Mesenchymal stem cell (in vitro differentiated cells and primary cell): ENCODE measurements around the gene SIMC1.
"Not testable (repeated sequence)": the region's sequence is repeated elsewhere in the genome, so short reads cannot be mapped to it uniquely, and the experiment has no call there.

Experiments
- DNase-seq: peaks from one replicate; pipeline ENCODE4 v3.0.0-alpha.2; 2013
- H2AFZ ChIP-seq: one replicate; pipeline ENCODE4 v1.6.1; 2013; ENCODE audit warnings: low read depth, mild to moderate bottlenecking, control low read depth, inconsistent platforms, low read length, moderate library complexity
- H2AK5ac ChIP-seq: 2 replicates; pipeline ENCODE4 v1.6.1; 2013; ENCODE audit warnings: low read length, moderate library complexity, mild to moderate bottlenecking, inconsistent platforms; ENCODE audit not compliant: severe bottlenecking
- H2BK120ac ChIP-seq: one replicate; pipeline ENCODE4 v1.6.1; 2013; ENCODE audit warnings: low read depth, mild to moderate bottlenecking, inconsistent platforms, low read length, moderate library complexity
- H2BK12ac ChIP-seq, 2 experiments: one replicate each; pipeline ENCODE4 v1.6.1; 2013; ENCODE audit warnings: inconsistent platforms in 2 of 2, low read length in 2 of 2, mild to moderate bottlenecking in 2 of 2, moderate library complexity in 2 of 2, control low read depth in 1 of 2
- H2BK15ac ChIP-seq: one replicate; pipeline ENCODE4 v1.6.1; 2013; ENCODE audit warnings: mild to moderate bottlenecking, low read depth, inconsistent platforms; ENCODE audit not compliant: poor library complexity, severe bottlenecking
- H2BK5ac ChIP-seq: 2 replicates; pipeline ENCODE4 v1.6.1; 2013; ENCODE audit warnings: low read depth, mild to moderate bottlenecking, low read length, control low read depth, inconsistent platforms; ENCODE audit not compliant: poor library complexity, severe bottlenecking
- H3K14ac ChIP-seq, 2 experiments: one replicate each; pipeline ENCODE4 v1.6.1; 2013; ENCODE audit warnings: inconsistent platforms in 2 of 2, low read length in 2 of 2, control low read depth in 1 of 2, mild to moderate bottlenecking in 1 of 2, moderate library complexity in 1 of 2
- H3K18ac ChIP-seq, 2 experiments: one replicate each; pipeline ENCODE4 v1.6.1; 2013; ENCODE audit warnings: inconsistent platforms in 2 of 2, low read length in 2 of 2, control low read depth in 1 of 2, low read depth in 1 of 2, mild to moderate bottlenecking in 1 of 2
- H3K23ac ChIP-seq, 2 experiments: one replicate each; pipeline ENCODE4 v1.6.1; 2013; ENCODE audit warnings: inconsistent platforms in 2 of 2, low read length in 2 of 2, mild to moderate bottlenecking in 2 of 2, moderate library complexity in 2 of 2, control low read depth in 1 of 2
- H3K27ac ChIP-seq: 2 replicates; pipeline ENCODE4 v1.5.1; 2013; ENCODE audit warnings: mild to moderate bottlenecking, moderate library complexity, low read length, control low read depth, inconsistent platforms; ENCODE audit not compliant: poor library complexity, severe bottlenecking
- H3K27me3 ChIP-seq, 2 experiments: 2 replicates each; pipeline versions ENCODE4 v1.6.1 to v1.7.0; 2013; ENCODE audit warnings: low read length in 2 of 2, mild to moderate bottlenecking in 2 of 2, moderate library complexity in 2 of 2, control low read depth in 1 of 2, inconsistent platforms in 1 of 2; ENCODE audit not compliant: control insufficient read depth in 1 of 2, insufficient read depth in 1 of 2
- H3K36me3 ChIP-seq, 2 experiments: 2 replicates each; pipeline versions ENCODE4 v1.6.1 to v1.7.0; 2013; ENCODE audit warnings: low read length in 2 of 2, control low read depth in 1 of 2, inconsistent platforms in 1 of 2, low read depth in 1 of 2, mild to moderate bottlenecking in 1 of 2; ENCODE audit not compliant: insufficient read depth in 2 of 2, control insufficient read depth in 1 of 2
- H3K4ac ChIP-seq, 2 experiments: one replicate each; pipeline ENCODE4 v1.6.1; 2013; ENCODE audit warnings: inconsistent platforms in 2 of 2, low read length in 2 of 2, mild to moderate bottlenecking in 2 of 2, moderate library complexity in 2 of 2, control low read depth in 1 of 2, low read depth in 1 of 2
- H3K4me1 ChIP-seq: 2 replicates; pipeline ENCODE4 v1.6.1; 2013; ENCODE audit warnings: low read depth, low read length, control low read depth; ENCODE audit not compliant: control insufficient read depth, insufficient read depth
- H3K4me2 ChIP-seq: 2 replicates; pipeline ENCODE4 v1.6.1; 2013; ENCODE audit warnings: low read length, mild to moderate bottlenecking, inconsistent platforms; ENCODE audit not compliant: poor library complexity, severe bottlenecking
- H3K4me3 ChIP-seq, 2 experiments: 2 replicates each; pipeline versions ENCODE4 v1.5.1 to v1.7.0; 2013; ENCODE audit warnings: low read length in 2 of 2, mild to moderate bottlenecking in 2 of 2, control low read depth in 1 of 2, low read depth in 1 of 2; ENCODE audit not compliant: insufficient read depth in 1 of 2
- H3K79me1 ChIP-seq: replicated peaks from 2 replicates; pipeline ENCODE4 v1.6.1; 2013; ENCODE audit warnings: mild to moderate bottlenecking, control low read depth, low read length, inconsistent platforms; ENCODE audit not compliant: poor library complexity, severe bottlenecking
- H3K9ac ChIP-seq: 2 replicates; pipeline ENCODE4 v1.7.0; 2013; ENCODE audit warnings: mild to moderate bottlenecking, low read length, moderate library complexity
- H3K9me3 ChIP-seq: 2 replicates; pipeline ENCODE4 v1.7.0; 2013; ENCODE audit warnings: mild to moderate bottlenecking, low read length; ENCODE audit not compliant: control insufficient read depth
- H4K8ac ChIP-seq: one replicate; pipeline ENCODE4 v1.6.1; 2013; ENCODE audit warnings: inconsistent platforms, mild to moderate bottlenecking, low read length, moderate library complexity
- H4K91ac ChIP-seq: one replicate; pipeline ENCODE4 v1.6.1; 2013; ENCODE audit warnings: mild to moderate bottlenecking, low read length, inconsistent platforms
- WGBS: methylation state at CpG from one replicate; pipeline ENCODE4 v1.1.7; 2013; ENCODE audit warnings: mixed read lengths; 5-methylcytosine and 5-hydroxymethylcytosine counted together

SIMC1 gene

DNA sequence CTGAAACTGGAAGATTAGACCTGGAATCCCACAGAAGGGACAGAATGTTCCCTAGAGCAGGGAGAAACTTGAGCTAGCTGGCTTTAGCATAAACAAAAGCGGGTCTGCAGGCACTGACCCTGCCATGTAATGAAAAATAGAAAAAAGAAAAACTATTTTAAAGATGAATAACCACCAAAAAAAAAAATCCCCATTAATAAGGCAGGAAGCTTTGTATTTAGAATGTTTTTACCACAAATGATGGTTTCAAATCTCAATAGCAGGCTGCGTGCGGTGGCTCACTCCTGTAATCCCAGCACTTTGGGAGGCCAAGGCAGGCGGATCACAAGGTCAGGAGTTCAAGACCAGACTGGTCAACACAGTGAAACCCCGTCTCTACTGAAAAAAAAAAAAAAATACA lies 5.0 kb upstream of the SIMC1 start:
- 40% methylated on average over 4 of the region's 5 CpGs for WGBS

DNA sequence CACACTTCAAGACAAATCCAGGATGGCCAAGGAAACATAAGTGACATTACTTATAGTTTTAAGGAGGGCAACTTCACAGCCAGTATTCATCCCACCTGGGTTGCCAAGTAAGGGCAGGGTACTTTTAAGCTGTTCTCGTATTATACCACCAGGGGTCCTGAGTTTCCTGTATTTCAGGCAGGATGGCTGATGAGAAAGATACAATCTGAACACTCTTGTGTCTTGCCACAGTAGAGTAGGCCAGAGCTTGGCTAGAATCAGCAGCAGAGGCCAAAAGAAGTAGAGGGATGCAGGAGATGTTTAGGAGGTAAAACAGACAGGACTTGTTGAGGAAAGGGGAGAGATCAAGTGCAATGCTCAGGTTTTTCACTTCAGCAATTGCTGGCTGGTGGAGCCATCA lies 3.1 kb upstream of the SIMC1 start:
- not testable (repeated sequence) for H3K23ac ChIP-seq, H3K4me1 ChIP-seq, H2AK5ac ChIP-seq, H2AFZ ChIP-seq, H3K4me2 ChIP-seq, H2BK120ac ChIP-seq, H3K36me3 ChIP-seq, H3K18ac ChIP-seq, H3K9ac ChIP-seq, H3K4ac ChIP-seq, H3K4me3 ChIP-seq, H2BK5ac ChIP-seq, H4K91ac ChIP-seq, H3K27me3 ChIP-seq, H2BK12ac ChIP-seq, H3K14ac ChIP-seq, H3K27ac ChIP-seq, H2BK15ac ChIP-seq, H3K9me3 ChIP-seq, H3K79me1 ChIP-seq
- 5% methylated on average over 1 of the region's 1 CpG for WGBS
- peak overlapping the region; percentile 7 for H4K8ac ChIP-seq
- DNase-seq = peak; percentile 58

More for the DNA sequence above, 5.0 kb upstream of the SIMC1 start:
- not testable (repeated sequence) for H3K18ac ChIP-seq, H2AK5ac ChIP-seq, H2BK120ac ChIP-seq, H3K27ac ChIP-seq, H3K23ac ChIP-seq, H2AFZ ChIP-seq, H2BK5ac ChIP-seq, H3K79me1 ChIP-seq, H3K27me3 ChIP-seq, H3K9ac ChIP-seq, H4K8ac ChIP-seq, H3K36me3 ChIP-seq, H3K4me3 ChIP-seq, H2BK12ac ChIP-seq, H4K91ac ChIP-seq, H3K4ac ChIP-seq, H2BK15ac ChIP-seq, H3K9me3 ChIP-seq, H3K4me2 ChIP-seq, H3K14ac ChIP-seq, H3K4me1 ChIP-seq
- DNase-seq = peak; percentile 24

DNA sequence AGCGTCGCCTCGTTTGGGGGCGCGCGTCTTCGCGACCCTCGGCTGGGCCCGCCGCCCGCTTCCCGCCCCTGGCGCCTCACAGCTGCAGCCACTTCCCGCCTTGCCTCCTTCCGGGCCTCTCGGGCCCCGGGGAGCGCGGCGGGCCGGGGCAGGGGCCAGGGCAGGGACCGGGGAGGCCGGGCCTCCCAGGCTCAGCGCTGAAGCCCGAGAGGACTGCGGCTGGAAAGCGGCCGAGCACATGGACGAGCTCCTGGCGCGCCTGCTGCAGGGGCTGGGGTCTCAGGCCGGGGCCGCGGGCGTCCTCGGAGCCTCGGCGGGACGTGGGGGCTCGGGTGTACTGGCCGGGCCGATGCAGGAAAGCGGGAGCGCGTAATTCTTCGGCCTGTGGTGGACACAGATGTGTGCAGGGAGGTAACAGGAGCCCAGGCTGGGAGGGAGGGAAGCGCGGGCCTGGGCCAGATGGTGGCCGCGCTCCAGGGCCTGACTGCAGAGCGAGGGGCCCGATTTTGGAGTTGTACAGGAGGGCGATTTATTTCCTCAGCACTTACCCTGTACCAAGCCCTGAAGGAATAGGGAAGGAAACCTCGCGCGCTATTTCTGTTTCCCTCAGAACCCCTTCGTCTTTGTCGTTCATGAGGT lies 540 bp downstream of the SIMC1 start:
- H2BK15ac ChIP-seq, H4K91ac ChIP-seq: not testable (repeated sequence)
- no CpG with 5 or more reads among the region's 59 CpGs for WGBS

DNA sequence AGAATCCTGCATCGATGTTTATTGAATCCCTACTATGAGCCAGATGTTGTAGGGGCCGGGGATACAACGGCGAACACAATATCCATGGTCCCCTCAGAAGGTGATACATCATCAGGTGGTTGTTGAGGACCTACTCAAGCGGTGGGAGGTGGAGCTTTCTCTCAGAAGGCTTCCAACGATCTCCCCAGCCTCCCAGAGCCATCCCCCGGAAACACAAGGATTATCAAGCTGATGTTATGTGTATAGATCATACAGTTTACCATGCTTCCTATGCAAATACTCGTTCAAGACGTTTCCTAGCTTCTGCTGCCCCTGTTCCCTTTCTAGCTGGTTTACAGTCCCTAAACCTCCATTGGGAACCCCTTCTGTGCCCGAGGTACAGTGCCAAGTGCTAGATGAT lies 1.1 kb downstream of the SIMC1 start:
- not testable (repeated sequence) for H4K91ac ChIP-seq, H3K14ac ChIP-seq, H3K4me2 ChIP-seq, H4K8ac ChIP-seq, H2BK12ac ChIP-seq, H2BK120ac ChIP-seq, H2AK5ac ChIP-seq, H3K9me3 ChIP-seq, H3K79me1 ChIP-seq, H3K4me1 ChIP-seq, H3K27me3 ChIP-seq, H2BK15ac ChIP-seq, H3K23ac ChIP-seq, H3K4ac ChIP-seq, H3K9ac ChIP-seq, H2BK5ac ChIP-seq, H2AFZ ChIP-seq, DNase-seq, H3K18ac ChIP-seq, H3K36me3 ChIP-seq, H3K4me3 ChIP-seq, H3K27ac ChIP-seq
- WGBS = no CpG with 5 or more reads among the region's 10 CpGs

More for the DNA sequence above, 540 bp downstream of the SIMC1 start:
- H3K79me1 ChIP-seq, H3K14ac ChIP-seq, H2BK120ac ChIP-seq, H3K9me3 ChIP-seq, H3K36me3 ChIP-seq, H4K8ac ChIP-seq, H3K9ac ChIP-seq, H3K27me3 ChIP-seq, H3K23ac ChIP-seq, H3K4me1 ChIP-seq, H3K4ac ChIP-seq, H3K18ac ChIP-seq, H2BK5ac ChIP-seq, H2BK12ac ChIP-seq, H2AFZ ChIP-seq, DNase-seq, H3K27ac ChIP-seq, H2AK5ac ChIP-seq: not testable (repeated sequence)
- Histone ChIP-seq H3K4me3 (peak overlapping the region in 1 of 2 experiments; percentile 57), H3K4me2 (peak overlapping the region; percentile 63)
